Hematopoietic multipotent progenitor cell treated with erythropoietin and hydrocortisone succinate and interleukin-3 and kit ligand, for 6 days (in vitro differentiated cells): ENCODE measurements around the gene AHCTF1.
"Not testable (repeated sequence)": the region's sequence is repeated elsewhere in the genome, so short reads cannot be mapped to it uniquely, and the experiment has no call there.

Experiments used
- DNase-seq: peaks from one replicate; pipeline ENCODE4 v3.0.0-alpha.2; 2015

AHCTF1 gene

GRCh38 chr1:246921481-246921880, 10.3 kb downstream of the AHCTF1 start:
- no peak for DNase-seq

GRCh38 chr1:246919902-246920301, 11.8 kb downstream of the AHCTF1 start:
- no peak for DNase-seq

GRCh38 chr1:246916026-246916923, 15.5 kb downstream of the AHCTF1 start:
- DNase-seq = not testable (repeated sequence)

- DNase-seq = peak; percentile 85
Measured at GRCh38 chr1:246907472-246907871, 24.3 kb downstream of the AHCTF1 start.

- DNase-seq = no peak
Measured at GRCh38 chr1:246906833-246907232, 24.9 kb downstream of the AHCTF1 start.

GRCh38 chr1:246901874-246902273, 29.9 kb downstream of the AHCTF1 start:
- no peak for DNase-seq

- DNase-seq = no peak
Measured at GRCh38 chr1:246897302-246897701, 34.4 kb downstream of the AHCTF1 start.

GRCh38 chr1:246893191-246893939, 38.4 kb downstream of the AHCTF1 start:
- DNase-seq = no peak

- DNase-seq = no peak
Measured at GRCh38 chr1:246891105-246891504, 40.6 kb downstream of the AHCTF1 start.

GRCh38 chr1:246888522-246888921, 43.2 kb downstream of the AHCTF1 start:
- DNase-seq = no peak

GRCh38 chr1:246885389-246885788, 46.4 kb downstream of the AHCTF1 start:
- not testable (repeated sequence) for DNase-seq

- no peak for DNase-seq
Measured at GRCh38 chr1:246878551-246878950, 53.2 kb downstream of the AHCTF1 start.

- DNase-seq = no peak
Measured at GRCh38 chr1:246876431-246876830, 55.3 kb downstream of the AHCTF1 start.

GRCh38 chr1:246875041-246876026, 56.4 kb downstream of the AHCTF1 start:
- DNase-seq = no peak

- DNase-seq = no peak
Measured at GRCh38 chr1:246865921-246866320, 65.8 kb downstream of the AHCTF1 start.

- not testable (repeated sequence) for DNase-seq
Measured at GRCh38 chr1:246863791-246864190, 68.0 kb downstream of the AHCTF1 start.

GRCh38 chr1:246860401-246860800, 71.3 kb downstream of the AHCTF1 start:
- DNase-seq = no peak

GRCh38 chr1:246856371-246856770, 75.4 kb downstream of the AHCTF1 start:
- DNase-seq = no peak

- DNase-seq = not testable (repeated sequence)
Measured at GRCh38 chr1:246850640-246851039, 81.1 kb downstream of the AHCTF1 start.

- DNase-seq = no peak
Measured at GRCh38 chr1:246843876-246844275, 87.9 kb downstream of the AHCTF1 start.

GRCh38 chr1:246840761-246841160, 91.0 kb downstream of the AHCTF1 start:
- not testable (repeated sequence) for DNase-seq

GRCh38 chr1:246838118-246838456, 93.7 kb downstream of the AHCTF1 start:
- no peak for DNase-seq
